DOHH2 (cell line): ENCODE data around the gene ICE1.
A peak's percentile ranks its signal among the peaks of the same experiment; 100 is the strongest.

ENCODE experiments used
- H3F3A ChIP-seq: fragments of 200-600 bp; sonication (generic), shearing (Covaris generic); 2 replicates; pipeline ENCODE4 v1.6.0; 2016; ENCODE audit warnings: antibody characterized with exemption, mild to moderate bottlenecking; ENCODE audit not compliant: control insufficient read depth, insufficient read depth
- H3K27ac ChIP-seq: fragments of 200-600 bp; sonication (generic); 2 replicates; pipeline ENCODE4 v1.5.1; 2014; ENCODE audit warnings: low read depth, mild to moderate bottlenecking, low read length, moderate library complexity
- H3K27me3 ChIP-seq: fragments of 200-600 bp; sonication (generic); 2 replicates; pipeline ENCODE4 v1.6.1; 2014; ENCODE audit warnings: mild to moderate bottlenecking, low read length, mixed read lengths; ENCODE audit not compliant: control insufficient read depth
- H3K36me3 ChIP-seq: fragments of 200-600 bp; sonication (generic); 2 replicates; pipeline ENCODE4 v1.6.1; 2014; ENCODE audit warnings: mild to moderate bottlenecking, low read length, moderate library complexity, mixed read lengths; ENCODE audit not compliant: control insufficient read depth
- H3K4me1 ChIP-seq: fragments of 200-600 bp; sonication (generic); 2 replicates; pipeline ENCODE4 v1.6.1; 2014; ENCODE audit warnings: mild to moderate bottlenecking, low read length, mixed read lengths; ENCODE audit not compliant: control insufficient read depth
- H3K4me2 ChIP-seq: fragments of 200-600 bp; sonication (generic); 2 replicates; pipeline ENCODE4 v1.6.0; 2014; ENCODE audit warnings: mild to moderate bottlenecking, low read length, moderate library complexity
- H3K4me3 ChIP-seq: fragments of 200-600 bp; sonication (generic); 2 replicates; pipeline ENCODE4 v1.5.1; 2014; ENCODE audit warnings: mild to moderate bottlenecking, low read length, mixed read lengths
- H3K79me2 ChIP-seq: fragments of 200-600 bp; sonication (generic); 2 replicates; pipeline ENCODE4 v1.6.1; 2014; ENCODE audit warnings: mild to moderate bottlenecking, low read length, mixed read lengths; ENCODE audit not compliant: control insufficient read depth
- H3K9me2 ChIP-seq: fragments of 200-600 bp; sonication (generic); replicated peaks from 2 replicates; pipeline ENCODE4 v1.6.1; 2014; ENCODE audit warnings: mild to moderate bottlenecking, low read length, mixed read lengths; ENCODE audit not compliant: control insufficient read depth
- H3K9me3 ChIP-seq: fragments of 200-600 bp; sonication (generic); 2 replicates; pipeline ENCODE4 v1.6.1; 2014; ENCODE audit warnings: antibody characterized with exemption, low read length, mixed read lengths; ENCODE audit not compliant: control insufficient read depth, insufficient read depth
- H4K20me1 ChIP-seq: fragments of 200-600 bp; sonication (generic); 2 replicates; pipeline ENCODE4 v1.6.0; 2014; ENCODE audit warnings: low read depth, mild to moderate bottlenecking, antibody characterized with exemption, low read length, moderate library complexity; ENCODE audit not compliant: control insufficient read depth, insufficient read depth
- EZH2phosphoT487 ChIP-seq: fragments of 200-600 bp; sonication (generic); IDR thresholded peaks from 2 replicates; pipeline ENCODE4 v1.6.1; 2017; ENCODE audit warnings: borderline replicate concordance, mild to moderate bottlenecking, antibody characterized with exemption, low read length, moderate library complexity, mixed read lengths
- TF ChIP-seq, protein P1 (sequence below): fragments of 200-600 bp; sonication (generic); IDR thresholded peaks from one replicate; pipeline ENCODE4 v1.5.1; 2014; ENCODE audit warnings: antibody characterized with exemption, mild to moderate bottlenecking, low read depth, low read length; ENCODE audit not compliant: poor library complexity, severe bottlenecking

ICE1 gene

GRCh38 chr5:5421149-5421960, 1.1 kb upstream of the ICE1 start:
- Histone ChIP-seq H3K79me2 (peaks cover 39% of the 10 kb centered on the region), H3K27me3 (no peaks in the 10 kb centered on the region), H3K4me3 (peak overlapping the region; percentile 92), H3K9me3 (no peaks in the 10 kb centered on the region), H3F3A (peaks cover 12% of the 10 kb centered on the region), H3K4me2 (peak overlapping the region; percentile 98), H3K9me2 (no peaks in the 10 kb centered on the region), H3K36me3 (peaks cover 6% of the 10 kb centered on the region; the same call in 1 of the 2 replicates), H3K27ac (peak overlapping the region; percentile 72), H4K20me1 (peaks cover 20% of the 10 kb centered on the region), H3K4me1 (peaks cover 30% of the 10 kb centered on the region)
- TF ChIP-seq, protein P1, sequence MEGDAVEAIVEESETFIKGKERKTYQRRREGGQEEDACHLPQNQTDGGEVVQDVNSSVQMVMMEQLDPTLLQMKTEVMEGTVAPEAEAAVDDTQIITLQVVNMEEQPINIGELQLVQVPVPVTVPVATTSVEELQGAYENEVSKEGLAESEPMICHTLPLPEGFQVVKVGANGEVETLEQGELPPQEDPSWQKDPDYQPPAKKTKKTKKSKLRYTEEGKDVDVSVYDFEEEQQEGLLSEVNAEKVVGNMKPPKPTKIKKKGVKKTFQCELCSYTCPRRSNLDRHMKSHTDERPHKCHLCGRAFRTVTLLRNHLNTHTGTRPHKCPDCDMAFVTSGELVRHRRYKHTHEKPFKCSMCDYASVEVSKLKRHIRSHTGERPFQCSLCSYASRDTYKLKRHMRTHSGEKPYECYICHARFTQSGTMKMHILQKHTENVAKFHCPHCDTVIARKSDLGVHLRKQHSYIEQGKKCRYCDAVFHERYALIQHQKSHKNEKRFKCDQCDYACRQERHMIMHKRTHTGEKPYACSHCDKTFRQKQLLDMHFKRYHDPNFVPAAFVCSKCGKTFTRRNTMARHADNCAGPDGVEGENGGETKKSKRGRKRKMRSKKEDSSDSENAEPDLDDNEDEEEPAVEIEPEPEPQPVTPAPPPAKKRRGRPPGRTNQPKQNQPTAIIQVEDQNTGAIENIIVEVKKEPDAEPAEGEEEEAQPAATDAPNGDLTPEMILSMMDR, result no peak
- TF ChIP-seq EZH2phosphoT487, result no peak

- Histone ChIP-seq H3K4me3 (peak overlapping the region; percentile 92), H3F3A (peaks cover 12% of the 10 kb centered on the region), H3K4me1 (peaks cover 30% of the 10 kb centered on the region)
Observed at GRCh38 chr5:5422819-5423515, 490 bp downstream of the ICE1 start.

DNA sequence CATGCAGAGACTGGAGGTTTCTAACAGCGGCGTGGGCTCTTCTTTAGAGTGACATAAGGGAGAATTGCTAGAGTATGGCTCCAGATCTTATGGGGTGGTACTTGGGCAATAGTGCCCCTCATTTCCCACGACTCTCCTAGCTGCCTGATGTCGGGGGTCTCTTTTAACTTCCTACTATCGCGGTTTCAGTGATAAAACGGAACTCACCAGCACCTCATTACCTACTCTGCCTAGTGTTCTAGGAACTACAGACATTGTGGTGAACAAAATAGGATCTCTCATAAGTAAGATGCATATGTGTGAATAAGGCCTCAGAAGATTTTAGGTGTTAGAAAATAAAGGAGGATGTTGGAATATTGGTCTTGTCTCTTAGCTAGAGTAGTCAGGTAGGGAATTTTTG, 1.1 kb downstream of the ICE1 start:
- H3K4me1 ChIP-seq, result peaks cover 30% of the 10 kb centered on the region
- H3K27me3 ChIP-seq, result no peaks in the 10 kb centered on the region
- TF ChIP-seq EZH2phosphoT487, result no peak
- TF ChIP-seq, protein P1, result no peak
- peaks cover 6% of the 10 kb centered on the region; the same call in 1 of the 2 replicates for H3K36me3 ChIP-seq
- H3K9me2 ChIP-seq, result no peaks in the 10 kb centered on the region
- H3K4me2 ChIP-seq, result peak overlapping the region; percentile 98
- peak overlapping the region; percentile 92 for H3K4me3 ChIP-seq
- H3K27ac ChIP-seq, result no peak overlapping the region
- no peaks in the 10 kb centered on the region for H3K9me3 ChIP-seq
- H3K79me2 ChIP-seq, result peaks cover 61% of the 10 kb centered on the region
- H3F3A ChIP-seq, result peaks cover 12% of the 10 kb centered on the region
- peaks cover 20% of the 10 kb centered on the region for H4K20me1 ChIP-seq

More at GRCh38 chr5:5422819-5423515, 490 bp downstream of the ICE1 start:
- Histone ChIP-seq H3K9me3 (no peaks in the 10 kb centered on the region), H4K20me1 (peaks cover 20% of the 10 kb centered on the region), H3K4me2 (peak overlapping the region; percentile 98), H3K27ac (peak overlapping the region; percentile 72), H3K27me3 (no peaks in the 10 kb centered on the region), H3K9me2 (no peaks in the 10 kb centered on the region), H3K79me2 (peaks cover 55% of the 10 kb centered on the region), H3K36me3 (peaks cover 6% of the 10 kb centered on the region; the same call in 1 of the 2 replicates)
- no peak for TF ChIP-seq EZH2phosphoT487
- TF ChIP-seq, protein P1, result no peak
